Caco-2 (cell line): ENCODE results near the gene MS4A10. TPM values are rescaled to one million over a fixed set of nuclear protein-coding genes. Genes with fewer than 3 reads are reported as not detected.
A peak's percentile ranks its signal among the peaks of the same experiment; 100 is the strongest.

ENCODE experiments used
- BruUV-seq: library from RNA; stranded (reverse); fragments of 400-500 nt; replicated peaks from 2 replicates; lab custom pipeline; 2021; lab: Mats Ljungman, UMichigan
- CTCF ChIA-PET: fragments of 300-600 bp; sonication (Branson Sonifier 250); formaldehyde crosslinking; loops from one replicate; lab custom pipeline; 2022; ENCODE audit warnings: antibody characterized with exemption; lab: Charles Lee
- POLR2A ChIA-PET: fragments of 300-600 bp; sonication (Branson Sonifier 250); formaldehyde crosslinking; loops from one replicate; lab custom pipeline; 2022; ENCODE audit warnings: antibody characterized with exemption; lab: Charles Lee
- DNase-seq, 2 experiments: peaks; one replicate each; pipeline versions ENCODE4 v3.0.0 to v3.0.0-alpha.2; 2020 to 2022
- H3K27me3 ChIP-seq: replicated peaks from 2 replicates; pipeline ENCODE4 v1.6.0; 2011; ENCODE audit warnings: low read length; ENCODE audit not compliant: control insufficient read depth, insufficient read depth
- H3K36me3 ChIP-seq: 2 replicates; pipeline ENCODE4 v1.5.1; 2011; ENCODE audit warnings: low read length; ENCODE audit not compliant: control insufficient read depth, insufficient read depth
- H3K4me1 ChIP-seq: fragments of 250-450 bp; sonication (Bioruptor Pico); 2 replicates; pipeline ENCODE4 v1.5.1; 2020; ENCODE audit warnings: mild to moderate bottlenecking
- H3K4me3 ChIP-seq: 2 replicates; pipeline ENCODE4 v1.5.1; 2011; ENCODE audit warnings: low read depth, mild to moderate bottlenecking, control low read depth, low read length
- H3K9me3 ChIP-seq: fragments of 250-450 bp; sonication (Bioruptor Pico); 2 replicates; pipeline ENCODE4 v1.5.1; 2020; ENCODE audit warnings: mild to moderate bottlenecking, moderate library complexity
- H3K27ac Mint-ChIP-seq: one replicate; pipeline ENCODE4 v1.8.0; 2022; ENCODE audit warnings: mixed read lengths; ENCODE audit not compliant: unreplicated experiment
- H3K27me3 Mint-ChIP-seq: one replicate; pipeline ENCODE4 v1.8.0; 2022; ENCODE audit warnings: mixed read lengths; ENCODE audit not compliant: insufficient read depth, unreplicated experiment
- H3K36me3 Mint-ChIP-seq: one replicate; pipeline ENCODE4 v1.8.0; 2022; ENCODE audit warnings: mild to moderate bottlenecking, mixed read lengths; ENCODE audit not compliant: insufficient read depth, unreplicated experiment
- H3K4me1 Mint-ChIP-seq: one replicate; pipeline ENCODE4 v1.8.0; 2022; ENCODE audit warnings: low read depth, mixed read lengths; ENCODE audit not compliant: unreplicated experiment
- H3K4me3 Mint-ChIP-seq: one replicate; pipeline ENCODE4 v1.8.0; 2022; ENCODE audit warnings: mild to moderate bottlenecking, moderate library complexity, mixed read lengths; ENCODE audit not compliant: unreplicated experiment
- H3K9me3 Mint-ChIP-seq: one replicate; pipeline ENCODE4 v1.8.0; 2022; ENCODE audit warnings: mixed read lengths; ENCODE audit not compliant: unreplicated experiment
- CTCF ChIP-seq, 2 experiments: fragments of 200-600 bp in 1 of 2; IDR thresholded peaks; 1 replicate in 1 of 2; 2 replicates in 1 of 2; pipeline versions ENCODE4 v1.5.1 to v1.8.0; 2011 to 2022; ENCODE audit warnings: antibody characterized with exemption in 1 of 2, control low read depth in 1 of 2, inconsistent platforms in 1 of 2, low read depth in 1 of 2, low read length in 1 of 2, mild to moderate bottlenecking in 1 of 2, moderate library complexity in 1 of 2; ENCODE audit not compliant: insufficient read depth in 1 of 2, severe bottlenecking in 1 of 2, unreplicated experiment in 1 of 2
- intact Hi-C: fragments of 100-400 bp; cut with micrococcal nuclease; formaldehyde crosslinking; loops from one replicate; pipeline ENCODE4 v1.10.0; 2022; ENCODE audit not compliant: unreplicated experiment
- total RNA-seq: library from RNA; stranded (reverse); gene quantifications from 2 replicates; pipeline ENCODE4 v1.2.3, GENCODE V29; 2022

The MS4A10 gene
- total RNA-seq, 1 experiment from 2014 or later, result 0.14 TPM

GRCh38 chr11:60845338-60845737 lies 60.2 kb downstream of the MS4A10 start:
- Histone ChIP-seq H3K4me1 (peaks cover 16% of the 10 kb centered on the region), H3K36me3 (no peaks in the 10 kb centered on the region; the same call in none of the 2 replicates), H3K4me3 (no peak overlapping the region), H3K9me3 (no peaks in the 10 kb centered on the region), H3K27me3 (no peaks in the 10 kb centered on the region)
- peak overlapping the region; percentile 69 for H3K4me3 Mint-ChIP-seq
- peaks cover 58% of the 10 kb centered on the region for H3K36me3 Mint-ChIP-seq
- intact Hi-C loops, result no loop called here
- H3K9me3 Mint-ChIP-seq, result no peaks in the 10 kb centered on the region
- TF ChIP-seq CTCF (IDR thresholded peaks at IDR 0.05; ENCODE audit: insufficient read depth in 1 of 2, low read depth in 1 of 2, low read length in 1 of 2, severe bottlenecking in 1 of 2, unreplicated experiment in 1 of 2), result no peak
- ChIA-PET CTCF (interaction anchor here (0.6 to 1.2 kb wide), 2 partner anchors 16 to 42 kb away, joined by 3 to 5 read pairs; no protein-coding TSS in a partner anchor), POLR2A (no interaction called here)
- peak overlapping the region; percentile 71 for H3K27ac Mint-ChIP-seq
- H3K4me1 Mint-ChIP-seq, result peaks cover 31% of the 10 kb centered on the region
- no peak for DNase-seq
- H3K27me3 Mint-ChIP-seq, result no peaks in the 10 kb centered on the region
- BruUV-seq, result no TSS peak

- no peak overlapping the region for H3K4me3 Mint-ChIP-seq
- ChIA-PET POLR2A (no interaction called here), CTCF (interaction anchor here (0.7 kb wide), 1 partner anchor 40 kb away, joined by 3 read pairs; no protein-coding TSS in a partner anchor)
- Histone ChIP-seq H3K9me3 (no peaks in the 10 kb centered on the region), H3K4me3 (no peak overlapping the region), H3K27me3 (no peaks in the 10 kb centered on the region), H3K4me1 (peaks cover 24% of the 10 kb centered on the region), H3K36me3 (peaks cover 4% of the 10 kb centered on the region)
- peaks cover 61% of the 10 kb centered on the region for H3K36me3 Mint-ChIP-seq
- no peak overlapping the region for H3K27ac Mint-ChIP-seq
- TF ChIP-seq CTCF (IDR thresholded peaks at IDR 0.05; ENCODE audit: insufficient read depth in 1 of 2, low read depth in 1 of 2, low read length in 1 of 2, severe bottlenecking in 1 of 2, unreplicated experiment in 1 of 2), result no peak
- H3K4me1 Mint-ChIP-seq, result peaks cover 25% of the 10 kb centered on the region
- H3K27me3 Mint-ChIP-seq, result no peaks in the 10 kb centered on the region
- H3K9me3 Mint-ChIP-seq, result no peaks in the 10 kb centered on the region
- intact Hi-C loops, result no loop called here
- no TSS peak for BruUV-seq
- DNase-seq, result no peak
Observed at GRCh38 chr11:60847281-60847680, 62.1 kb downstream of the MS4A10 start.

- Mint-ChIP-seq H3K27me3 (no peaks in the 10 kb centered on the region), H3K4me3 (no peak overlapping the region), H3K36me3 (peaks cover 61% of the 10 kb centered on the region), H3K27ac (no peak overlapping the region), H3K9me3 (no peaks in the 10 kb centered on the region), H3K4me1 (peaks cover 25% of the 10 kb centered on the region)
- no peak for TF ChIP-seq CTCF (IDR thresholded peaks at IDR 0.05; ENCODE audit: insufficient read depth in 1 of 2, low read depth in 1 of 2, low read length in 1 of 2, severe bottlenecking in 1 of 2, unreplicated experiment in 1 of 2)
- POLR2A ChIA-PET, result no interaction called here
- Histone ChIP-seq H3K9me3 (no peaks in the 10 kb centered on the region), H3K27me3 (no peaks in the 10 kb centered on the region), H3K4me1 (peaks cover 29% of the 10 kb centered on the region), H3K4me3 (no peak overlapping the region), H3K36me3 (peaks cover 4% of the 10 kb centered on the region)
- CTCF ChIA-PET, result no interaction called here
- BruUV-seq, result no TSS peak
- no peak for DNase-seq
- intact Hi-C loops, result no loop called here
Observed at GRCh38 chr11:60847896-60848295, 62.8 kb downstream of the MS4A10 start.
